Gastroesophageal sphincter (tissue), 3 donors: Measurements from ENCODE around the gene KCTD17.

Experiments
- POLR2AphosphoS5 ChIP-seq: sonication (generic); formaldehyde crosslinking; IDR thresholded peaks from one replicate; pipeline ENCODE4 v1.6.1; 2017; ENCODE audit warnings: antibody characterized with exemption
- TF ChIP-seq, protein P1 (sequence below), 4 experiments: fragments of 200-600 bp in 2 of 4; fragments of 450-650 bp in 2 of 4; sonication (generic) in 1 of 4; IDR thresholded peaks; one replicate each; pipeline ENCODE4 v1.5.1; 2017 to 2019; ENCODE audit warnings: antibody characterized with exemption in 4 of 4, mild to moderate bottlenecking in 2 of 4, moderate library complexity in 2 of 4

DNA sequence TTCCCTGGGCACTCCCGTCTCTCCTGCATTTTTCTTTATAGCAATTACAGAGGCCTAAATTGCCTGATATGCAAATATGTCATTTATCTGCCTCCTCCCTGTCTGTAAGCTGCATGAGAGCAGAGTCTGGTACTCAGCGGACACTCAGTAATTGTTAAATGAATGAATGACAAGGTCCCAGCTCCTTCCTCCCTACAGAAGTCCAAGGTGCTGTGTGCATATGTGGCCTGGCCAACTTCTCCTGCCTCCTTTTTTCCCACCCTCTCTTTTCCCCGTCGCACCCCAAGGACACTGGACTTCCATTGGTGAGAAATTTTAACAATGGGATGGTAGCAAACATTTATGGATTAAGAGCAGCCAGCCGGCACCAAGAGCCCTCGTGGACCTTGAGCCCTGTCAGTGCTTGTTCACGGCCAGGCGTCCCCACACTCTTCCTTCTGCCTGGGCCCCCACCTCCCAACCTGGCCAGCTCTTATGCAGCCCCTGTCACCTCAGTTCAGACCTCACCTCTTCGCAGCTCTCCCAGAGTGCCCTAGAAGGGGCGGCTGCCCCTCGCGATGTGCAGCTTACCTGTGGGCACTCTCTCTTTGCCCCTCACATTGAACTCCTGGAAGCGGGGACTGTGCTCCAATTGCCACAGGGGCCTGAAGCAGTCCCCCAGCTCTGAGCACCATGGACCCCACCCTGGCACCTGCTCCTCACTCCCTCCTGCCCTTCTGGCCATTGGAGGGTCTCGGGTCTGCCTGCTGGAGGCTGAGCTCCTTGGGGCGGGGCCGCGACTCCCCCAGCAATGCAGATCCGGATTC is 56.5 kb downstream of the KCTD17 start:
- TF ChIP-seq, protein P1, sequence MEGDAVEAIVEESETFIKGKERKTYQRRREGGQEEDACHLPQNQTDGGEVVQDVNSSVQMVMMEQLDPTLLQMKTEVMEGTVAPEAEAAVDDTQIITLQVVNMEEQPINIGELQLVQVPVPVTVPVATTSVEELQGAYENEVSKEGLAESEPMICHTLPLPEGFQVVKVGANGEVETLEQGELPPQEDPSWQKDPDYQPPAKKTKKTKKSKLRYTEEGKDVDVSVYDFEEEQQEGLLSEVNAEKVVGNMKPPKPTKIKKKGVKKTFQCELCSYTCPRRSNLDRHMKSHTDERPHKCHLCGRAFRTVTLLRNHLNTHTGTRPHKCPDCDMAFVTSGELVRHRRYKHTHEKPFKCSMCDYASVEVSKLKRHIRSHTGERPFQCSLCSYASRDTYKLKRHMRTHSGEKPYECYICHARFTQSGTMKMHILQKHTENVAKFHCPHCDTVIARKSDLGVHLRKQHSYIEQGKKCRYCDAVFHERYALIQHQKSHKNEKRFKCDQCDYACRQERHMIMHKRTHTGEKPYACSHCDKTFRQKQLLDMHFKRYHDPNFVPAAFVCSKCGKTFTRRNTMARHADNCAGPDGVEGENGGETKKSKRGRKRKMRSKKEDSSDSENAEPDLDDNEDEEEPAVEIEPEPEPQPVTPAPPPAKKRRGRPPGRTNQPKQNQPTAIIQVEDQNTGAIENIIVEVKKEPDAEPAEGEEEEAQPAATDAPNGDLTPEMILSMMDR (IDR thresholded peaks at IDR 0.05): no peak
- TF ChIP-seq POLR2AphosphoS5: no peak
